ENCODE results near the gene CYTH4. TPM values are rescaled to one million over a fixed set of nuclear protein-coding genes. Genes with fewer than 3 reads are reported as not detected.

CYTH4 gene
- polyA plus RNA-seq, 2 of the 4 experiments (the other 2 are of a cell fraction): 0.05 to 0.10 TPM

DNA sequence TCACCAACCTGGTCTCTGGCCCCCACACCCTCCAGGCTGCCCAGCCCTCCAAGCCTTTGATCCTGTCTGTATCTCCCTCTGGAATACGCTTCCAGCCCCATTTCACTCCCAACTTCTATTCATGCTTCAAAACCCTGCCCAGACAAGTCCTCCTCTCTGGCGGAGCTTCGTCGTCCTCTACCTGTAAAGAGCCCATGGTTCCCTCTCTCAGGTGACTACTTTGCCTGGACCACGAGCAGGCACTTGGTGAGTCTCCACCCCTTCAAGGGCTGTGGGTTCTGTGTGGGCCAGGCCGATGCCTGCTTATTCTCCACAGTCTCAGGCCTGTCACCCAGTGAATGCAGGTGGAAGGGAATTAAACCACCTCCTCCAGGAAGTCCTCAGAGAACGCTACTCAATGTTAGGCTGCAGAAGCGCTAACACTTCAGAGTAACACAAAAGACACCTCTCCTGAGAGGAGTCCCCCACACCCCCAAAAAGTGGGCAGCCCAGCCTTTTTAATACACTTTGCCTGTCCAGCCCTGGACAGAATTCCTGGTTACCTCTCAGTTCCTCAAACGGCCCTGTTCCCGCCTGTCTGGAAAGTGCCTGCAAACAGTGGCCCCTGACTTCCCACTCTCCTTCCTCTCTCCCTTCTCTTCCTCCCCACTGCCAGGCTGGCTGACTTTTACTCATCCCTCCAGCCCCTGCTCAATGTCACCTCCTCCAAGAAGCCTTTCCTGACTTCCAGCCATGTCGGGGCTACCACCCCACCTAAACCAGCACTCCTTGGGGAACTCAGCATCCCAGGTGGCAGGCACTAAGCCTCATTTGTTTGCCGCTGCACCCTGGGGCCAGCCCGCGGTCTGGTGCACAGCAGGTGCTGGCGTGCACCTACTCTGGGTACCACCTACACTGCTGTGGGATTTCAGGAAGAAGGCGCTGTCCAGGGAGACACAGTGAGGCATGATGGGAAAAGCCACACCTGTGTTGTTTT lies 47.3 kb upstream of the CYTH4 start:
- Histone ChIP-seq H3K4me3 (no peak overlapping the region), H3K4me1 (peaks cover 9% of the 10 kb centered on the region; the same call in 2 of the 3 replicates), H3K27ac (no peak overlapping the region), H3K4me2 (no peak overlapping the region), H3K9me3 (no peaks in the 10 kb centered on the region)
- peak; percentile 24 for TF ChIP-seq ZFP36 (IDR thresholded peaks at IDR 0.05; ENCODE audit: borderline replicate concordance, partially characterized antibody)
- no peak for TF ChIP-seq HOXB5 (CRISPR knock-in tag; IDR thresholded peaks at IDR 0.05)
- 86% methylated on average over 13 of the region's 16 CpGs for WGBS (ENCODE audit: missing lambda C conversion rate)
- CTCF ChIA-PET: interaction anchor here (3.2 kb wide), 1 partner anchor 25 kb away, joined by 13 read pairs; no protein-coding TSS in a partner anchor
- ATAC-seq (no peak), FAIRE-seq (no peak), DNase-seq (ENCODE audit: low read depth in 1 of 2, low spot score in 1 of 2) (no peak)
- POLR2A ChIA-PET: no interaction called here

DNA sequence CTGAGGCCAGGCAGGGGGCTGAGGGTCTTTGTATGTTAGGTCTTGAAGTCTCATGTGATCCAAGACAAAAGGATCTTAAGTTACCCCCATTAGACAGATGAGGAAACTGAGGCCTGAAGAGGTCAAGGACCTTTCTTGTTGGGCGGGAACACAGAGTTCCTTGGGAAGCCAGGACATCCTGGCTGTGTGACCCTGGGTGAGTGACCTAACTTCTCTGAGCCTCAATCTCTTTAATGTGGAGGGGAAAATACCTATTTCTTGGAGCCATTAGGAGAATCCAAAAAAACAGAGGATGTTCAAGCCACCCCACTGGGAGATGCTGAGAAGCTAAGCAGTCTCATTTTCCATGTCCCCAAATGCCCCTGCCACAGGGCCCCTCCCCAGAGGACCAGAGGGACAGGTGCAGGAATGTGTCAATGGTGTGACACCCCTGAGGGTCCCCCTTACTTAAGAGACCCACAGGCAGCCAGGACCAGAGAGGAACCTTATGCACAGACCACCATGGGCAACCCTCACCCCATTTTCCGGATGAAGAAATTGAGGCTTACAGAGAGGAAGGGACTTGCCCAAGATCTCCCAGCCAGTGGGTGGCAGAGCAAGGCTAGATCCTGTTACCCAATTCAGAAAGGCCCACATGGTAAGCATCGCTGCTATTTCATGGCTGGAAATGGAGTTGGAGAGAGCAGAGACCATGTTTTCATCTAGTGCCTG lies 46.3 kb upstream of the CYTH4 start:
- Histone ChIP-seq H3K9me3 (no peaks in the 10 kb centered on the region), H3K4me3 (no peak overlapping the region), H3K4me1 (no peaks in the 10 kb centered on the region), H3K4me2 (no peak overlapping the region), H3K27ac (no peak overlapping the region)
- TF ChIP-seq, protein P1, sequence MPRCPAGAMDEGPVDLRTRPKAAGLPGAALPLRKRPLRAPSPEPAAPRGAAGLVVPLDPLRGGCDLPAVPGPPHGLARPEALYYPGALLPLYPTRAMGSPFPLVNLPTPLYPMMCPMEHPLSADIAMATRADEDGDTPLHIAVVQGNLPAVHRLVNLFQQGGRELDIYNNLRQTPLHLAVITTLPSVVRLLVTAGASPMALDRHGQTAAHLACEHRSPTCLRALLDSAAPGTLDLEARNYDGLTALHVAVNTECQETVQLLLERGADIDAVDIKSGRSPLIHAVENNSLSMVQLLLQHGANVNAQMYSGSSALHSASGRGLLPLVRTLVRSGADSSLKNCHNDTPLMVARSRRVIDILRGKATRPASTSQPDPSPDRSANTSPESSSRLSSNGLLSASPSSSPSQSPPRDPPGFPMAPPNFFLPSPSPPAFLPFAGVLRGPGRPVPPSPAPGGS (IDR thresholded peaks at IDR 0.05): no peak
- no peak for TF ChIP-seq RAD21 (conservative IDR thresholded peaks at IDR 0.05 in 1 of 2, IDR thresholded peaks at IDR 0.05 in 1 of 2)
- TF ChIP-seq, protein P2, sequence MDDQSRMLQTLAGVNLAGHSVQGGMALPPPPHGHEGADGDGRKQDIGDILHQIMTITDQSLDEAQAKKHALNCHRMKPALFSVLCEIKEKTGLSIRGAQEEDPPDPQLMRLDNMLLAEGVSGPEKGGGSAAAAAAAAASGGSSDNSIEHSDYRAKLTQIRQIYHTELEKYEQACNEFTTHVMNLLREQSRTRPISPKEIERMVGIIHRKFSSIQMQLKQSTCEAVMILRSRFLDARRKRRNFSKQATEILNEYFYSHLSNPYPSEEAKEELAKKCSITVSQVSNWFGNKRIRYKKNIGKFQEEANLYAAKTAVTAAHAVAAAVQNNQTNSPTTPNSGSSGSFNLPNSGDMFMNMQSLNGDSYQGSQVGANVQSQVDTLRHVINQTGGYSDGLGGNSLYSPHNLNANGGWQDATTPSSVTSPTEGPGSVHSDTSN (IDR thresholded peaks at IDR 0.05): no peak
- TF ChIP-seq CEBPB (IDR thresholded peaks at IDR 0.05): no peak
- TF ChIP-seq NPAS2 (CRISPR knock-in tag; IDR thresholded peaks at IDR 0.05; ENCODE audit: borderline replicate concordance): no peak
- TF ChIP-seq HOXA7 (CRISPR knock-in tag; IDR thresholded peaks at IDR 0.05): no peak
- no peak for TF ChIP-seq POLR2A (IDR thresholded peaks at IDR 0.05; ENCODE audit: low read length)
- TF ChIP-seq CHD2 (IDR thresholded peaks at IDR 0.05; ENCODE audit: low read length, partially characterized antibody): no peak
- no peak for TF ChIP-seq CBX2 (IDR thresholded peaks at IDR 0.05; ENCODE audit: borderline replicate concordance, low read depth)
- no peak for TF ChIP-seq BHLHE40 (IDR thresholded peaks at IDR 0.05; ENCODE audit: low read depth, low read length)
- TF ChIP-seq MAFK (IDR thresholded peaks at IDR 0.05; ENCODE audit: partially characterized antibody): no peak
- no peak for TF ChIP-seq RARB (CRISPR knock-in tag; IDR thresholded peaks at IDR 0.05)
- TF ChIP-seq JUN (IDR thresholded peaks at IDR 0.05): no peak
- no peak for TF ChIP-seq NFE2L2 (conservative IDR thresholded peaks at IDR 0.05; ENCODE audit: low read length)
- no peak for TF ChIP-seq EHMT2 (IDR thresholded peaks at IDR 0.05; ENCODE audit: low read depth)
- TF ChIP-seq FOXS1 (CRISPR knock-in tag; IDR thresholded peaks at IDR 0.05): no peak
- TF ChIP-seq, protein P3, sequence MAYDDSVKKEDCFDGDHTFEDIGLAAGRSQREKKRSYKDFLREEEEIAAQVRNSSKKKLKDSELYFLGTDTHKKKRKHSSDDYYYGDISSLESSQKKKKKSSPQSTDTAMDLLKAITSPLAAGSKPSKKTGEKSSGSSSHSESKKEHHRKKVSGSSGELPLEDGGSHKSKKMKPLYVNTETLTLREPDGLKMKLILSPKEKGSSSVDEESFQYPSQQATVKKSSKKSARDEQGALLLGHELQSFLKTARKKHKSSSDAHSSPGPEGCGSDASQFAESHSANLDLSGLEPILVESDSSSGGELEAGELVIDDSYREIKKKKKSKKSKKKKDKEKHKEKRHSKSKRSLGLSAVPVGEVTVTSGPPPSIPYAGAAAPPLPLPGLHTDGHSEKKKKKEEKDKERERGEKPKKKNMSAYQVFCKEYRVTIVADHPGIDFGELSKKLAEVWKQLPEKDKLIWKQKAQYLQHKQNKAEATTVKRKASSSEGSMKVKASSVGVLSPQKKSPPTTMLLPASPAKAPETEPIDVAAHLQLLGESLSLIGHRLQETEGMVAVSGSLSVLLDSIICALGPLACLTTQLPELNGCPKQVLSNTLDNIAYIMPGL (CRISPR knock-in tag; IDR thresholded peaks at IDR 0.05; ENCODE audit: borderline replicate concordance): no peak
- TF ChIP-seq, protein P4, sequence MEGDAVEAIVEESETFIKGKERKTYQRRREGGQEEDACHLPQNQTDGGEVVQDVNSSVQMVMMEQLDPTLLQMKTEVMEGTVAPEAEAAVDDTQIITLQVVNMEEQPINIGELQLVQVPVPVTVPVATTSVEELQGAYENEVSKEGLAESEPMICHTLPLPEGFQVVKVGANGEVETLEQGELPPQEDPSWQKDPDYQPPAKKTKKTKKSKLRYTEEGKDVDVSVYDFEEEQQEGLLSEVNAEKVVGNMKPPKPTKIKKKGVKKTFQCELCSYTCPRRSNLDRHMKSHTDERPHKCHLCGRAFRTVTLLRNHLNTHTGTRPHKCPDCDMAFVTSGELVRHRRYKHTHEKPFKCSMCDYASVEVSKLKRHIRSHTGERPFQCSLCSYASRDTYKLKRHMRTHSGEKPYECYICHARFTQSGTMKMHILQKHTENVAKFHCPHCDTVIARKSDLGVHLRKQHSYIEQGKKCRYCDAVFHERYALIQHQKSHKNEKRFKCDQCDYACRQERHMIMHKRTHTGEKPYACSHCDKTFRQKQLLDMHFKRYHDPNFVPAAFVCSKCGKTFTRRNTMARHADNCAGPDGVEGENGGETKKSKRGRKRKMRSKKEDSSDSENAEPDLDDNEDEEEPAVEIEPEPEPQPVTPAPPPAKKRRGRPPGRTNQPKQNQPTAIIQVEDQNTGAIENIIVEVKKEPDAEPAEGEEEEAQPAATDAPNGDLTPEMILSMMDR (IDR thresholded peaks at IDR 0.05): no peak
- no peak for TF ChIP-seq SMC3 (IDR thresholded peaks at IDR 0.05)
- DNase-seq (ENCODE audit: low read depth in 1 of 2, low spot score in 1 of 2) (no peak), FAIRE-seq (no peak), ATAC-seq (no peak)
- POLR2A ChIA-PET: interaction anchor here (0.6 kb wide), 1 partner anchor 11 kb away, joined by 8 read pairs; no protein-coding TSS in a partner anchor
- 79% methylated on average over 2 of the region's 3 CpGs for WGBS (ENCODE audit: missing lambda C conversion rate)
- CTCF ChIA-PET: interaction anchor here (2.9 to 3.2 kb wide), 2 partner anchors 24 to 36 kb away, joined by 6 to 13 read pairs; no protein-coding TSS in a partner anchor
